GM10266 (cell line): ENCODE results near the gene ADGRG2.

Source experiments
- DNase-seq: peaks from one replicate; pipeline ENCODE4 v3.0.0; 2012; ENCODE audit errors: extremely low spot score
- TF ChIP-seq, protein P1 (sequence below): IDR thresholded peaks from 2 replicates; pipeline ENCODE4 v1.5.1; 2012; ENCODE audit warnings: mild to moderate bottlenecking, low read depth; ENCODE audit not compliant: control insufficient read depth, insufficient read depth; ENCODE audit errors: missing control alignments

Gene ADGRG2

DNA sequence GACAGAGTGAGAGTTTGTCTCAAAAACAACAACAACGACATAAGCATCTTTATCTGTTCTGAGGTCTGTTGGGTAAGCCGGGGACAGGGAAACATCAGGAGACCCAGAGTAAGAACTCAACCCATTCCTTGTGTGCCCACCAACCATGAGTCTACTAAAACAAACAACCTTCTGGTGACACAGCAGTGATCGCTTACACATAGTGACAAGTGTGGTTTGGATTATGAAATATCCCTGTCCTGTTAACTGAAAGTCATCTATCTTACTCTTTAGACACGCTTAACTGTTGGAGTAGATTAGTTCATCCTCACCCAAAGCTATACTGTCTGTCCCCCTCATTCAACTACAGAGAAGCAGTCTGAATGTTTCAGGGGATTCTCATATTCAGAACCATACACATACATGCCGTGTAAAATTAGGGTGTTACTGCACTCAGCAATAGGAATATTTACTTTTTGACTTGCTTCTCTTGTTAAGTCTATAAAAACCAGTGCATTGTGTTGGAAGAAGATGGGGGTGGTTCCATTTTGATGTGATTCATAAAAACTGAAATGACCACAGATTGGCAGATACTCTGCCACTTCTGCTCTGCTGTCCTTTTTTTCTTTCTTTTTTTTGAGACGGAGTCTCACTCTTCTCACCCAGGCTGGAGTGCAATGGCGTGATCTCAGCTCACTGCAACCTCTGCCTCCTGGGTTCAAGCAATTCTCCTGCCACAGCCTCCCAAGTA, 165.8 kb downstream of the ADGRG2 start:
- no peak for DNase-seq
- TF ChIP-seq, protein P1, sequence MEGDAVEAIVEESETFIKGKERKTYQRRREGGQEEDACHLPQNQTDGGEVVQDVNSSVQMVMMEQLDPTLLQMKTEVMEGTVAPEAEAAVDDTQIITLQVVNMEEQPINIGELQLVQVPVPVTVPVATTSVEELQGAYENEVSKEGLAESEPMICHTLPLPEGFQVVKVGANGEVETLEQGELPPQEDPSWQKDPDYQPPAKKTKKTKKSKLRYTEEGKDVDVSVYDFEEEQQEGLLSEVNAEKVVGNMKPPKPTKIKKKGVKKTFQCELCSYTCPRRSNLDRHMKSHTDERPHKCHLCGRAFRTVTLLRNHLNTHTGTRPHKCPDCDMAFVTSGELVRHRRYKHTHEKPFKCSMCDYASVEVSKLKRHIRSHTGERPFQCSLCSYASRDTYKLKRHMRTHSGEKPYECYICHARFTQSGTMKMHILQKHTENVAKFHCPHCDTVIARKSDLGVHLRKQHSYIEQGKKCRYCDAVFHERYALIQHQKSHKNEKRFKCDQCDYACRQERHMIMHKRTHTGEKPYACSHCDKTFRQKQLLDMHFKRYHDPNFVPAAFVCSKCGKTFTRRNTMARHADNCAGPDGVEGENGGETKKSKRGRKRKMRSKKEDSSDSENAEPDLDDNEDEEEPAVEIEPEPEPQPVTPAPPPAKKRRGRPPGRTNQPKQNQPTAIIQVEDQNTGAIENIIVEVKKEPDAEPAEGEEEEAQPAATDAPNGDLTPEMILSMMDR: no peak

- TF ChIP-seq, protein P1: no peak
- DNase-seq: no peak
Measured at GRCh38 chrX:18955676-18956075, 166.6 kb downstream of the ADGRG2 start.

DNA sequence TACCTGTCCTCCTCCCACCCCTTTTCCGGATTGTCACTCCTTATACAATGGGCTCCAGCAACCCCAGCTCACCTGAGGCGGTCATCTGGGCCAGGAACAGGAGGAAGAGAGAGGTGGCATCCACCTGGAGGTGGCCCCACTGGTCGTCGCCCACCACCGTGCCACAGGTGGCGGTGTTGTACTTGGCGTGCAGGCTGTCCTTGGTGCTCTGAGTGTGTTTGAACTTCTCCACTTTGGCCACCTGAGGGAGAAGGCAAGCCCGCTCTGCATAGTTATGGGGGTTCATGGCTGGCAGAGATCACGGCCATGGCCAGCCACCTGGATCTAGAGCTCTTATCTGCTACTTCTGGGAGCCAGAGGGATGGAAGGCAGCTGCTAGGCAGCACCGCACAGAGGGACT, 171.2 kb downstream of the ADGRG2 start:
- DNase-seq: no peak
- TF ChIP-seq, protein P1: no peak

DNA sequence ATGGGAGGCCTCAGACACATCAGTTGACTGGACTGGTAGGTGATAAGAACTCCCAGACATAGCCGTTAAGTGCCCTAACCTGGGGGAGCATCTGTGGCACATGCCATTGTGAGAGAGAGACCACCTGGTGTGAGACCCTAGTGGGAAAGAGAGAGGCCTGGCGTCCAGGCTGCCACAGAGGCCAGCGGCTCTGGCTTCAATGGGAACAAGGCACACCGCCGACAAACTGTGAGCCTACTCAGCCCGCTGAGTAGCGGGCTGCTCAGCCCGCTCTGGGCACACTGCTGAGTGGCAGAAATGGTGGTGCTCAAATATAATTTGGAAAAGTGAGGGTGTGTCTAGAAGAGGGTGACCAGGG, 172.3 kb downstream of the ADGRG2 start:
- TF ChIP-seq, protein P1: no peak
- DNase-seq: no peak

- TF ChIP-seq, protein P1: no peak
- DNase-seq: no peak
Measured at GRCh38 chrX:18949291-18949943, 172.9 kb downstream of the ADGRG2 start.

DNA sequence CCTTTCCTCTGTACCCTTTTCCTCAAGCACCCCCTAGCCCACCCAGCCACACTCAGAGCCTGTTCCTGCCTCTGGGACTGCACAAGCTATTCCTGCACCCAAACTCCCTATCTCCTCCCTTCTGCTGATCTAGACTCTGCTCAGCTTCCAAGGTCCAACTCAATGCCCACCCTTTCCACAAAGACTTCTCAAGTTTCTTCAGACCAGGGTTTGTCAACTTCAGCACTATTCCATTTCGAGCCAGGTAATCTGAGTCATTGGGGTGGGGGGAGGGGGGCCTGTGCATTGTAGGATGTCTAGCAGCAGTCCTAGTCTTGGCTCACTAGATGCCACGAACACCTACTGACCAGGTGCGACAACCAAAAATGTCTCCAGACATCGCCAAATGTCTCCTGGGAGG, 175.7 kb downstream of the ADGRG2 start:
- TF ChIP-seq, protein P1: no peak
- no peak for DNase-seq

DNA sequence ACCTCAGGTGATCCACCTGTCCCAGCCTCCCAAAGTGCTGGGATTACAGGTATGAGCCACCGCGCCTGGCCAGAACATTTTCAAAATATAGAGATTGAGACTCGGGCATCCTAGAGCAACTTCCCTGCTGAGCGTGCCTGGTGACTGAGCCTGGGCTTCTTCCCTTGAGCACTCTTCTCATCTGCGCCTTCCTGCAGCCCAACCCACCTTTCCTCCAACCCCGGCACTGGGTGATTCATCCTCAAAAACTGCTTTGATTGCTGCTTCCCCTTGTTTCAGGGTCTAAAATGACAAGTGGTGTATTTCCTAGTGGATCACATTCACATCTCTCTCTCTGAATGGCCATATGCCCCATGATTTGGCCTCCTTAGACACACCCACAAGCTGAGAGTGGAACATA, 176.1 kb downstream of the ADGRG2 start:
- TF ChIP-seq, protein P1: no peak
- DNase-seq: no peak
